UCSD-AML1 (cell line): ENCODE results near the gene UBC.

Source experiments
- DNase-seq: peaks from one replicate; lab custom pipeline; 2025; ENCODE audit not compliant: unreplicated experiment; lab: John Stamatoyannopoulos, UW

The UBC gene

DNA sequence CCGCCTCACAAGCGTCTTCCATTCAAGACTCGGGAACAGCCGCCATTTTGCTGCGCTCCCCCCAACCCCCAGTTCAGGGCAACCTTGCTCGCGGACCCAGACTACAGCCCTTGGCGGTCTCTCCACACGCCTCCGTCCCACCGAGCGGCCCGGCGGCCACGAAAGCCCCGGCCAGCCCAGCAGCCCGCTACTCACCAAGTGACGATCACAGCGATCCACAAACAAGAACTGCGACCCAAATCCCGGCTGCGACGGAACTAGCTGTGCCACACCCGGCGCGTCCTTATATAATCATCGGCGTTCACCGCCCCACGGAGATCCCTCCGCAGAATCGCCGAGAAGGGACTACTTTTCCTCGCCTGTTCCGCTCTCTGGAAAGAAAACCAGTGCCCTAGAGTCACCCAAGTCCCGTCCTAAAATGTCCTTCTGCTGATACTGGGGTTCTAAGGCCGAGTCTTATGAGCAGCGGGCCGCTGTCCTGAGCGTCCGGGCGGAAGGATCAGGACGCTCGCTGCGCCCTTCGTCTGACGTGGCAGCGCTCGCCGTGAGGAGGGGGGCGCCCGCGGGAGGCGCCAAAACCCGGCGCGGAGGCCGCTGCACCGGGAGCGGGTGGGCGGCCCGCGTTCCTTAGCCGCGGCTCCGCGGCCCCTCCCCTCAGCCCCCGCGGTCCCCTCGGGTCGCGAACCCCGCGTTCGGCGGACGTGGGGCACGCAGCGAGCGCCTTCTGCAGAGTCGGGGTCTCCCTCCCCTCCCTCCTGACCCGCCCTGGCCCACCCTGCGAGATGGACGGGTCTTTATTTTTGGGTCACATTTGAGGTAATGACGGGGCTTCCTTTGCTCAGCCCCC, at the start of gene UBC:
UBC (minus strand) TSS at position 259 of the 847 bp plus-strand sequence. CDS start 879 bp downstream, outside the sequence.
- DNase-seq = no peak

DNA sequence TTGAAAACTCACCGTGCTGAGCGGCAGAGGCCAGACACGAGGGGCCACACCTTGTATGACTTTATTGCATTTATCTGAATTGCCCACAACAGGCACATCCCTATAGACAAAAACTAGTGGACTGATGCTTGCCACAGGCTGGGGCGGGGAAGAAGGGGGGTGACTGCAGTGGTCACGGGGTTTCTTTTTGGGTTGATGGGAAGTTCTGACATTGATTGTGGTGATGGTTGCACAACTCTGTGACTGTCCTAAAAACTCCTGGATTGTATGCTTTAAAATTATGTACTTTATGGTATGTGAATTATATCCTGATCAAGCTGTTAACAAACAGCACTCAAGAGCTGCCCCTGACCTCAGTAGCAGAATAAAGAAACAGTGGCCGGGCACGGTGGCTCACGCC, 48.8 kb upstream of the UBC start:
- DNase-seq = no peak

DNA sequence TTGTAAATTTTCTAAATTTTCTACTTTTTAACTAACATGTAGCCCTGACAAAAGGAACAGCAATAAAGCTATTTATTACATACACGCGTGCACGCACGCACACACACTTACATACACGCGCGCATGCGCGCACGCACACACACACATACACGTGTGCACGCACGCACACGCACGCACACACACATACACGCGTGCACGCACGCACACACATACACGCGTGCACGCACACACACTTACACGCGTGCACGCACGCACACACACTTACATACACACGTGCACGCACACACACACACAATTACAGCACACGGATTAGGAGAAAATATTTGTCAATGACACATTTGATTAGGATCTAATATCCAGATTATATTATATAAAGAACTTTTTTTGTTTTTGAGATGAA, 46.6 kb upstream of the UBC start:
- no peak for DNase-seq

DNA sequence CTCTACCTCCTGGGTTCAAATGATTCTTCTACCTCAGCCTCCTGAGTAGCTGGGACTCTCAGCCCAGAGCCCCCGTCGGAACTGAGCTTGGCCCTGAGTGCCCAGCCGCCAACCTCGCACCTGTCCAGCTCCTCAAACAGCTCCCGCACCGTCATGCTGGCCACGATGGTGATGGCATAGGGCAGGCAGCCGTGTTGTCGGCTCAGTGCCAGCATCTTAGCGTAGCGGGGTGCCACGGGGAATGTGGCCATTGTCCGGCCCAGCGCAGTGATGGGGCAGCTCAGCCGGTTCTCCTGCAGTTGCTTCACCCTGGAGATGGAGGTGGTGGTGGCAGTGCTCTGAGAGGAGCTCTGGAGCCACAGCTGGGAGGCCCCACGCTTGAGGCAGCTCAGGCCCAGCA, 42.1 kb upstream of the UBC start:
- no peak for DNase-seq

DNA sequence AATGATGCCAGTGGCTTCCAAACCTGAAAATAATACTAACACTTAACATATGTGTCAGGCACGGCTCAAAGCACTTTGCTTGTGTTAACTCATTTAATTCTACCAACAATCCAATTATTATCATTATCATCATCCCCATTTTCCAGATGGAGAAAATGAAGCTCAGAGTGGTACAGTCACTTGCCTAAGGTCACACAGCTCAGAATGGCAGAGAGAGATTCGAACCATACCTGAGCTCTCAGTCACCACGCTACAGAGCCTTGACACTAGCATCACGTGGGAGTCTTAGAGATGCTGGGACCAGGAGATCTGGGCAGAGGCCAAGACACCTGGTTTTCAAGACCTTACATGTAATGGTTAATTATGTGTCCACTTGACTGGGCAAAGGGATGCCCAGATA, 40.3 kb upstream of the UBC start:
- no peak for DNase-seq

DNA sequence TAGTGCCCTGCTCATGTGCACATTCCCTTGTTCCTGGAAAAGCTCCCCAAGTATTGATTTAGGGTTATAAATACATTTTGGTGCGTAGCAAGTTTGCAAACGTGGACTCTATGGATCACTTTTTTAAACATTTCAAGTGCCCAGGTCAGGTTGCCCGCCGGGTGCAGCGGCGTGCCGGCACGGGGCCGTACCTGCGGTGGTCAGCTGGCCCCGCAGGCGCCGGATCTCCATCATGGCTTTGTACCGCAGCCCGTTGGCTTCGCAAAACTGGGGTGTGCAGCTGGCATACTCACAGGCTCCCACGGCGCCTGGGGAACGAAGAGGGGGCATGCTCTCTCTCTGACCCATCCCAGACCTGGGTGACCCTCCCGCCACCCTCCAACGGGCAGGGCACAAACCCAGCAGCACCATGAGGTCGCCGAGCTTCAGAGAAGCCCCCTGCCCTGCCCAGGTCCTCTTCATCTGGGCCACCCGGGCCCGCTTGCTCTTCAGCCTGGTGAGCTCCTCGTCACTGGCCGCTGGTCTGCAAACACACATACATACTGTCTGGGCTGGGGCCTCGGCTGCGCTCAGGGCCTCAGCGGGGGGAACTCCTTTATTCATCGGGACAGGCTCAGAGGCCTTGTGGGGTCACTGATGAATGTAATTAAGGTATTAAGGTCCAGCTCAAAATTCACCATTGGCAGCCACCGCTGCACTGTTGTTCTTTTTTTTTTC, 39.4 kb upstream of the UBC start:
- no peak for DNase-seq

DNA sequence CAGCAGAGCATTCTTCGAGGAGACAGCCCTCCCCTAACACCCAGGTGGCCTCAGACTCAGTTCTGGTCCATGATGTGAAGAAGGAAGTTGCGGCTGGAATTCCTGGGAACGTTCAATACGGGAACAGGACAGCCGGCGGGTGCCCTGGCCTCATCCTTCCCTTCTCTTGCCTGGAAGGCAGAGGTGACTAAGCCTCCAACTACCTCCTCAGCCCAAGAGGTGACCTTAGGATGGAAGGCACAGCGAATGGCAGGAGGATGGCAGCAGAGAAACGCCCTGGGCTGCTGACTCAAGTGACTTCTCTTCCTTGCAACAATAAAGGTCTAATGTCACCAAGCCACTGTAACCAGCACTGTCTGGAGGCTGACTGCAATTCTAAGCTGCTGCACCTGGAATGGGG, 38.4 kb upstream of the UBC start:
- DNase-seq = no peak

DNA sequence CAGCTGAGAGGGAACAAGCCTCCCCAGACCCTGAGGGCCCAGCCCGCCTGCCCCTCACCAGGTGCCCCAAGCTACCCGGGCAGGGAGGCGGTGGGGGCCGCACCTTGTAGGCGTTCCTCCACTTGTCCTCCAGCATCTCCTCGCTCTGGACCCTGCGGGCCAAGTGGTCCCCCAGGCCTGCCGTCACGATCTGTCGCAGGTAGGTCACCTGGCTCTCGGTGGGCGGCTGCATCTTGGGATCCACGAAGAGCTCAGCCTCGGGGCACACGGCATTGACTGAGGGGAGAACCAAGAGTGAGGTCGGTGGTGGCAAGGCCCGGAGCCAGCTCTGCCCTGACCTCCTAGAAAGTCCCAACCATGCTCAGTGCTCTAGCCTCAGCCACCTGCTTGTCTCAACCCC, 37.8 kb upstream of the UBC start:
- DNase-seq = no peak

DNA sequence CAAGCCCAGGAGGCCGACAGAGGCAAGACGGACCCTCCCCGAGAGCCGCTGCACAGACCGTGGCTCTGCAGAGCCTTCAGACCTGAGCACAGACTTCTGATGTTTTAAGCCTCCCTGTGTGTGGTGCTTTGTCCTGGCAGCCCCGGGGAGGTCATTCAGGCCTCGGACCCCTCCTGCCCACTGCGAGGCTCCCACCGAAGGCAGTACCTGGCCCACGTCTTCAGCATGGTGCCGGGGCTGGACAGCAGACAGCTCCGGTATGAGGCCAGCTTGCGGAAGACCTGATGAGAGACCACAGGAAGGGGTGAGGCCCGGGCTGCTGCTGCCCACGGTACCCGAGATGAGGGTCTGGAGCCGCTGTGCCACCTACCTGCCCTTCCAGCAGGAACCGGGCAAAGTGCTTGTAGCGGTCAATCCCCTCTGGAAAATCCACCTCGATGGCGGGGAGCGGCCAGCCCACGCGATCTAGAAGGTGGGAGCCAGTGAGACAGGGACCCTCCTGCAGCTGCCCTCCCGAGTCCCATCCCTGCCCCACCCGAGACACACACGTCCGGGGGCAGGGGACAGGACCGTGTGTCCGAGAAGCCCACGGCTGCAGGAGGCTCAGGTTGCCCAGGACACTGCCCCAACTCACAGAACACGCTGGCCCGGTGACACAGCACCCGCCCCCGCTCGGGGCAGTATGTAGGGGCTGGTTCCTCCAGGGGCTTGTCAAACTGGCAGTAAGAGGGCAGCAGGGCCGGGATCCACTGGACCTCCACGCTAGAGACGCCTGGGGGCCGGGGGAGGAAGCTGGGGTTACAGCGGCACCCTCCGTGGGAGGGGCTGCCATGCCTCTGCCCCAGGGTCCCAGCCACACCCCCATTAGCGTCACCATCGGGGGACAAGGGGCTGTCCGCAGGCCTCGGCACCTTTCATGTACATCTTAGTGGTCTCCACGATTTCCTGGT, 35.6 kb upstream of the UBC start:
- DNase-seq = no peak

DNA sequence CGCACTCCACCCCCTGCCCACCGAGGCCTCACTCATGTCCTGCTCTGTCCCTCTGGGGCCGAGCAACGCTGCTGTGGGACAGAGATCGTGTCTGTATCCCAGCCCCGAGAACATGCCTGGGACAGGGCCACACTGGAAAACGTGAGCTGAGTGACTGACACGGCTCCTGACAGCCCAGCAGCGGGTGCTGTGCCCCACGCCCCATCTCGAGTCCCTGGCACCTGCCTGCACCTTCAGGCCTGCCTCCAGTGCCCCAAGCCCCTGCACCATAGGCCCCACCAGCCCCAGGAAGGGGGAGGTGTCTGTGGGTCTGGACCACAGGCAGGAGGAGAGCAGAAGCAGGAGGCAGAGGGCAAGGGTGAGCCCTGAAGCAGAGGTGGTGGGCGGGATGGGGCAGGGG, 34.6 kb upstream of the UBC start:
- no peak for DNase-seq

DNA sequence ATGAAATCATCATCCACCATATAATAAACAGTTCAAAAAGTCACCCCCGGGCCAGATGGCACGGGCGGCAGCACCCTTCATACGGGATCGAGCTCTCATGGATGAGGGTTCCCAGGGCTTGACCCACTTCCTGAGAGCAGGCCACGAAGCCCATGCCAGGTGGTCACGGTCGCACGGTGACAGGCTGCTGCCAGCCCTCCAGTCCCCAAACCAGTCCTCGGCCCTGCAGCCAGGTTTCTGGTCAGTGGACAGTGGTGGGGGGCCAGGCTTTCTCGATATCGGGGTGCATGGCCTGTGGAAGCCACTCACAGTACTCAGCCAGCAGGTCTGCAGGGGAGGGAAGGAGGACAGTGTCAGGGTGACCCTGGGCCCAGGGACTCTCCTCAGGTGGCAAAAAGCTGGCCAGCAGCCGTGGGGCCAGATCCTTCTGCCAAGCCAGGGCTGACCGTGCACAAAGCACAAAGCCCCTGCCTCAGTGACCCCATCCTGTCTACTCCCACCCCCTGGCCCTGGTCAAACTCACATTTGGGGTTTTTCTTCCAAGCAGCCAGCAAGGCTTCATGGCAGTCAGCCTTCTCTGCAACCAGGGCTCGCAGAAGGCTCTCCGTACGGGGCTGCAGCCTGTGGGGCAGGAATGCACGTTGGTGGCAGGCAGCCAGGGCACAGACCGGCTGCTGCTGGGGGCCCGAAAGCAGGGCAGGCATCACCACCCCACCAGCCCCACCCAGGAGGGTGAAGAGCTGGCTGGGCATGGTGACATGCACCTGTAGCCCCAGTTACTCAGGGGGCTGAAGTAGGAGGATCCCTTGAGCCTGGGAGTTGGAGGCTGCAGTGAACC, 33.3 kb upstream of the UBC start:
- no peak for DNase-seq

DNA sequence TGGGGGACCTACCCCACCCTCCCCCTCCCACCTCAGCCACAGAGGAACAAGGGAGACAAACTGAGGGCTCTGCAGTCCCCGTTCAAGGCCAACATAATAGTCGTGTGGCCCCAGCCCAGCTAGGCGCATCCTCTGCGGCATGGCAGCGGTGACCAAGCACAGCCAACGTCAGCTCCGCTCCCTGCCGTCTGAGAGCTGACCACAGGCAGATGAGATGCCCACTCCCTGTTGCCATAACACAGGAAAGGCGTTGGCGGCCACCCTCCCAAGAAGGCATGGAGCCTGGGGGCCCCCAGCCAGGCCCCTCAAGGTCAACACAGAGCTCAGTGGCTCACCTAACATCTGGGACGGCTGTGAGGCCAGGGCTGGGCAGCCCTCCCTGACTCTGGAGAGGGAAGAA, 32.6 kb upstream of the UBC start:
- DNase-seq = no peak

DNA sequence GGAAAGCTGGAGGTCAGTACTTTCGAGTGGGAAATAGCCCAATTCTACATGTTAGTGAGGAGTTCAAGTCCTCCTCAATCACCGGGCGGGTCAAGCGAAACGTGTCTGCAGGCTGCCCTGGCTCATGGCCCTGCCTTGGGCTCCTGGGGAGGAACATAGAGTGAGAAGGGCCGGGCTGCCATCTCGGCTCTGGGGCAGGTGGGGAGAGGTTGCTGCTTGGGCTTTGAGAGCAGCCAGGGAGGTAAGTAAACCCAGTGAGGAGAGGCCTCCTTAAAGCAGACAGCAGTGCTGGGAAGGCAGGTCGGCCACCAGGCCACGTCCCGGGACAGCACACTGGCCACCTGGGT, 32.0 kb upstream of the UBC start:
- DNase-seq = no peak

DNA sequence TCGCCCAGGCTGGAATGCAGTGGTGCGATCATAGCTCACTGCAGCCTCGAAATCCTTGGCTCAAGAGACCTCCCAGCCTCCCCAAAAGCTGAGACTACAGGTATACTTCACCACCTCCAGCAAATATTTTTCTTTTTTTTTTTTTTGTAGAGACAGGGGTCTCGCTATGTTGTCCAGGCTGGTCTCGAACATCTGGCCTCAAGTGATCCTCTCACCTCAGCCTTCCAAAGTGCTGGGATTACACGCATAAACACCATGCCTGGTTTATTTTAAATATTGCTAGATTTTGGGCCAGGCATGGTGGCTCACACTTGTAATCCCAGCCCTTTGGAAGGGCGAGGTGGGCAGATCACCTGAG, 26.7 kb upstream of the UBC start:
- DNase-seq = no peak

DNA sequence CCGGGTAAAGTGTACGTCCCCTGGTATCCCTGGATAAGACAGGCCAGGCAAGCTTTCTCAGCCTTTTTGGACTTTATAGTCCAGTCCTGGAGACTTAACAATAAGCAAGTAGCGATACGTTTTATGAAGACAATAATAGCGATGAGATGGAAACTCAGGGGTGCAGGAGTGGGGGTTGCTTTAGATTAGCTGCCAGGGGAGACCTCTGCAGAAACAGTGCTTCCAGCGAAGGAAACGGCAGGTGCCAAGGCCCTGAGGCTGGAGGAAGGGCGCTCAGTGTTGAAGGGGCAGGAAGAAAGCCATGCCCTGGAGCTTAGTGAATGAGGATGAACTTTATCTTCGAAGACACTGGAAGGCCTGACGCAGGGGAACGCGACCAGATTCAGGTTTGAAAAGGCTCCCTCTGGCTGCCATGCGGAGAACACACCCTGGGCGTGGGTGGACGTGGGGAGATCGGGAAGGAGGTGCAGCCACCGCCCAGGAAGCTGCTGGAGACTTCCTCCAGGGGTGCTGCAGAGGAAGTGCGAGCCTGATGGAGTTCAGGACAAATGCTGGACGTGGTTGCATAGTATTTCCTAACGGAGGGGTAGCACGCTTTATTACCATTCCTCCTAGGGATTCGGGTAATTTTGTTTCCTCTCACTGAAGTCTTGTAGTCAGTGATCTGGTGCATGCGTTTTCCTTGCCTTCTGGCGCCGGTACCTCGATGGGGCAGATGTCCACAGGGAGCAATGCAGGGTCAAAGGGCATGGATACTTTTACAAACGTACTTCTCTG, 26.1 kb upstream of the UBC start:
- no peak for DNase-seq

DNA sequence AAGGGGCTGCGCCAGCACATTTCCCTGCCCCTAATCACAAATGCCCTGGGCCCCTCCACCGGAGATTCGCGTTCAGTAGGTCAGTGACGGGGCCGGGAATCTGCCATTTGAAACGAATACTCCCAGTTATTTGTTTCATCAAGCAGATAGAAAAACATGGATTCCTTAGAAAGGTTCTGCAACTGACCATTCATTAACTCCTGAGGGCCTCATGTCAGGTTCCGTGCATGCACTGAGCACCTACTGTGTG, 25.6 kb upstream of the UBC start:
- no peak for DNase-seq

DNA sequence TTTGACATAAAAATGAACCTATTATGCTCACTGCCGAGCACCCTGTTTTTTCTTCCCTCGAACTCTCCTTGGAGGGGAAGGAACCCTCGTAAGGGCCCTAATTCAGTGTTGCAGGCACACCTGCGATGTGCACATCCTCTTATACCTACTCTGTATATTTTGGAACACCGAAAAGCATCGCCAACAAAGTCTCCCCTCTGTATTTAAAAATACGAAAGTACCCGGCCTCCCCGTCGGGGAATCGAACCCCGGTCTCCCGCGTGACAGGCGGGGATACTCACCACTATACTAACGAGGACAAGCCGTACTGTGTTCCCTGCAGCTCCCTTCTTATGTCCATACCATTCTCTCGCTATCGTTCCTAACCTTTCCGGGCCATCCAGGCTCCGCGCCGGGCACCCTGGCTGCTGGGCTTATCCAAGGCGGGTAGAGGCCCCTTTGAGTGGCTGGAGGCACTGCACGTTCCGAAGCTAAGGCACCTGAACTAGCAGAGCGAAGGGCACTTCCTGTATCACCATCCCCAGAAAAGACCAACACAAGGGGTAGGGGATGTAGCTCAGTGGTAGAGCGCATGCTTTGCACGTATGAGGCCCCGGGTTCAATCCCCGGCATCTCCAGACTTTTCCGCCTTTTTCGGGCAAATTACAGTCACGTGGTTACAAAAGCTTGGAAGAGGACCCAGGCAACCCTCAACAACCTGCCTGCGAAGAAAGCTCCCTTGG, 25.1 kb upstream of the UBC start:
- DNase-seq = no peak

DNA sequence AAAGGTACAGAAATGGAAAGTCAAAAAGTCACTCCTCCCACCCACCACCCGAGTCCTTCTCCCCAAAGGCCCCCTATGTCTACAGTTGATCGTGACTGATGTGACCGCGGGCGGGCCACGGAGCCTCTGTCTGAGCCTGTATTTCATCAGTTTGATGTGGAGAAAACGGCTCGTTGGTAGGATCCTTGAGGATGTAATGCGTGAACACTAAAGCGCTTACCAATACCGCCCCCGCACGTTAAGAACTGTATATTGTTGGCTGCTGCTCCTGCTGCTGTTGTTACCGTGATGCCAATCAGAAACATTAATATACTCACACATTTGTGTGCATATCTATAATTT, 24.6 kb upstream of the UBC start:
- DNase-seq = no peak

DNA sequence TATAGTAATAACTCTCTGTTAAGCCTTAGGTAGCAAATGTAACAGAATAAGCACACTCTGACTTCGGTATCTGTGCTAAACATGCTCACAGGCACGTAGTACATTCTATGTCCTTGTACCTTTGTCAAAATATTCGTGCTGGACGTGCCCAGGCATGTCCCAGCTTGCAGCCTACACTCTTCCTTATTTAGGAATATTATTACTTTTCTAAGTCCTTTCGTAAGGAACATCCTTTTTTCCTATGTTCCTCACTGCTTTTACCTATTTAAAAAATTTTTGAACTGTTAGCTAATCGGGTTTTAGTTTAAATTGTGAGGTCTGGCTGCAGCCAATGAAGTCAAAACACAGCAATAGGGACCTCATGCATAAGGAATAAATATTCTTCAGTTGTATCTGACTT, 24.1 kb upstream of the UBC start:
- DNase-seq = no peak

DNA sequence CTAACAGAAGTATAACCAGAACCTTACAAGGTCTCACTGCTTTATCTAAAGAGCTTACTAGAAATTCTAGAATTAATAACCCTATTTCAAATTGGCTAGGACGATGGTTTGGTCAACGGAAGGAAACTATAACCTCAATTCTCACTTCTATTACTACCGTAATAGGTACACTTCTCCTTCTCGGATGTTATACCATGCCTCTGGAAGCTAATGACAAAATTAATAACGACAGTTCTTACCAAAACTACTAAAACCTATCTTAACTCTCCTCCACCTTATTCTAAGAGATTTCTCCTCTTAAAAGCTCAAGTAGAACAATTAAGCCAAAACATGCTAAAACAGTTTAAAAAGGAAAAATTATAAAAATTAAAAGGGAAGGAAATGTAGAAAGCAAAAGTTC, 23.7 kb upstream of the UBC start:
- DNase-seq = no peak
